ENCODE measurements around the gene SMKR1.

DNA sequence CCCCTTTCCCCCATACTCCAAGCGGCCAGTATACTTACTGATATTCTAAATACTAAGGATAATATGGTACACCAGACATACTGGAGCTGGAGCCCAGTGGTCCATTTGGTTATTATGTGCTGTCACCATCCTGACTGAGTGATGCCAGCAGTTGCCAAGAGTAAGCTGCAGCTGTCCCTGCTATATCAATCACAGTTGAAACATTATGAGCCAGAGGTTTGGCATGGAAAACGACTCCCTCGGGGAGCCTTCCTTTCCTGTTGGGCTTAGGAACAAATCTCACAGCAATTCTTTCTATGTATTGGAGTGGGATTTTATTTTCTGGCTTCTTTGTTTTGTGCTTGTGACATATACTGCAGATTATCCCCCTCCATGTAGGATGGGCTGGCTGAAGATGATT, 35.5 kb upstream of the SMKR1 start:
- TF ChIP-seq POLR2A (IDR thresholded peaks at IDR 0.05) (no peak), CTCF (IDR thresholded peaks at IDR 0.05 in 4 of 5, conservative IDR thresholded peaks at IDR 0.05 in 1 of 5) (no peak)
